ENCODE results near the gene SLC26A11.
"Not testable (repeated sequence)": the region's sequence is repeated elsewhere in the genome, so short reads cannot be mapped to it uniquely, and the experiment has no call there.

The SLC26A11 gene

GRCh38 chr17:80287806-80288567 lies 67.8 kb downstream of the SLC26A11 start:
- no peak for DNase-seq

GRCh38 chr17:80289616-80290015 lies 69.4 kb downstream of the SLC26A11 start:
- DNase-seq, result no peak

DNA sequence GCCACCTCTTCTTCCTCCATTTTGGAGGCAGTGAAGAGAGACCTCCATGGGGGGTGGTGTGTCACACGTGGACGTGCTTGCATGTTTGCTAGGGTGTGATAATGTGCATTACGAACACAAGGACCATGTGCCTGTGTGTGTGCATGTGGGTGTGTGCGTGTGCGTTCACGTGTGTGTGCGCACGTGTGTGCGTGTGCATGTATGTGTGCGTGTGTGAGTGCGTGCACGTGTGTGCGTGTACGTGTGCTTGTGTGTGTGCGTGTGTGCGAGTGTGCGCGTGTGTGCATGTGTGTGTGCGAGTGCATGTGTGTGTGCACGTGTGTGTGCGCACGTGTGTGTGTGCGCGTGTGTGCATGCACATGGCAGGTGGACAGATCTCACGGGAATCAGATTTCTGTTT lies 69.9 kb downstream of the SLC26A11 start:
- DNase-seq, result no peak

DNA sequence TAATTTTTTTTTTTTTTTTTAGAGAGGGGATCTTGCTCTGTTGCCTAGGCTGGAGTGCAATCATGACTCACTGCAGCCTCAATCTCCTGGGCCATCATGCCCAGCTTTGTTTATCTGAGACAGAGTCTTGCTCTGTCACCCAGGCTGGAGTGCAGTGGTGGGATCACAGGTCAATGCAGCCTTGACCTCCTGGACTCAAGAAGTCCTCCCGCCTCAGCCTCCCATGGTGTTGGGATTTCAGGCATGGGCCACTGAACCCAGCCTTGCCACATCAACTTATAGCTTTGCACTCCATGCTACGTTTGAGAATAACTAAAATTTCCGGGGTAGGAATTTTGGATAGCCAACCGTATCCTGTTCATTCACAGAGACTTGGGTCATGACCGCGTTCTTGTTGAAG lies 71.0 kb downstream of the SLC26A11 start:
- DNase-seq, result no peak

DNA sequence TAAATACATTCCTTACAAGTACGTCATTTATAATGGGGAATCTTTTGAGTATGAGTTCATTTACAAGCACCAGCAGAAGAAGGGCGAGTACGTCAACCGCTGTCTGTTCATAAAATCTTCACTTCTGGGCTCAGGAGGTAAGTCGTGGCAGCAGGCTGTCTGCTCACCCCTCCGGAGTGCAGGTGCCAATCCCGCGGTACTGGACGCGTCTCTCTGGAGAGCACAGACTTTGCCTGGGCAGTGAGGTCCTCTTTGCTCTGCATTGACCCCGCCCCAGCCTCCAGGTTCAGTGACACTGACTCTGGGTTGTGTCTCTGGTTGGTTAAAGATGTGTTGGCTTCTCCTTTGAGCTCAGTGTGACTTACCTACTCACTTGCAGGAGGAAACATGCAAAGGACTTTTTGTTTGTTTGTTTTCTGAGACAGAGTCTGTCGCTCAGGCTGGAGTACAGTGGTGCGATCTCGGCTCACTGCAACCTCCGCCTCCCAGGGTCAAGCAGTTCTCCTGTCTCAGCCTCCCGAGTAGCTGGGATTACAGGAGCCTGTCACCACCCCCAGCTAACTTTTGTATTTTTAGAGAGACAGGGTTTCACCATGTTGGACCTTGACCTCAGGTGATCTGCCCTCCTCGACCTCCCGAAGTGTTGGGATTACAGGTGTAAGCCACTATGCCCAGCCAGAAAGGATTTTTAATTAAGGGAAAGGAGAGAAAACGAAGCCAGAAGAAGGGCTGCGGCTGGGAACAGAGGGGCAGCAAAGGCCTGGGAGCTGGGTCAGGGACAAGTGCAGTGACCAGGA lies 71.7 kb downstream of the SLC26A11 start:
- DNase-seq, result no peak

GRCh38 chr17:80292521-80292971 lies 72.3 kb downstream of the SLC26A11 start:
- no peak for DNase-seq

GRCh38 chr17:80294210-80294609 lies 74.0 kb downstream of the SLC26A11 start:
- DNase-seq, result no peak

GRCh38 chr17:80294653-80295052 lies 74.4 kb downstream of the SLC26A11 start:
- no peak for DNase-seq

DNA sequence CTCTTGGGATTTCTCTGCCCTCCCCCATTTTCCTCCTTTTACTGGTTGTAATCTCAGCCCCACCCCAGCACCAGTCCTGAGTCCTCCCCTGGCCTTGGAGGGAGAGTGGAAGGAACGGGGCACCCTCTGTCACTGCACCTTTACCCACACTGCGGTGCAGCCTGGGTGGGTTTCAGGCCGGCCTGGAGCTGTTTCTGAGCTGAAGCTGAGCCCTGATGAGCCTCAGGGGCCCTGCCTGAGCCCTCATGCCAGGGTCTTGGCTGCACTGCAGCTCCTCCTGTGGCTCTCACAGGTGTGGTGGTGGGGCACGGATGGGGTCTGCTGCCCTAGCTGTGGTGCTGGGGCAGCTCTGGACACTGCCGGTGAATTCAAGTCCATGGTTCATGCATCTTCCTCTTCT lies 74.9 kb downstream of the SLC26A11 start:
- no peak for DNase-seq

GRCh38 chr17:80295559-80295958 lies 75.3 kb downstream of the SLC26A11 start:
- DNase-seq, result no peak

DNA sequence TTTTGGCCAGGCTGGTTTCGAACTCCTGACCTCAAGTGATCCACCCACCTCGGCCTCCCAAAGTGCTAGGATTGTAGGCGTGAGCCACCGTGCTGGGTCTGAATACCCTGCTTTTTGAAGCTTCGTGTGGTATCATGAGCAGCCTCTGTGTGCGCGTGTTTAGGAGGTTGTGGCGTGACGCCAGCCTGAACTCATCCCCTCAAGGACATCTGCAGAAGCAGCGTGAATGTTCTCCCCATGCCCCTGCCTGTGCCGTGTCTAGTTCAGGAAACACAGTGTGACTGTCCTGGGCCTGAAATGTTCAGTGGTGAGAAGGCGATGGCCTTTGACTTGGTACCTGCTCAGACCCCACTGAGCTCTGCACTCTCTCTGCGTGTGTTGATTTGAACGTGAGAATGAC lies 76.0 kb downstream of the SLC26A11 start:
- no peak for DNase-seq

GRCh38 chr17:80297996-80298560 lies 77.9 kb downstream of the SLC26A11 start:
- DNase-seq, result no peak

GRCh38 chr17:80299350-80300100 lies 79.3 kb downstream of the SLC26A11 start:
- DNase-seq, result not testable (repeated sequence)

DNA sequence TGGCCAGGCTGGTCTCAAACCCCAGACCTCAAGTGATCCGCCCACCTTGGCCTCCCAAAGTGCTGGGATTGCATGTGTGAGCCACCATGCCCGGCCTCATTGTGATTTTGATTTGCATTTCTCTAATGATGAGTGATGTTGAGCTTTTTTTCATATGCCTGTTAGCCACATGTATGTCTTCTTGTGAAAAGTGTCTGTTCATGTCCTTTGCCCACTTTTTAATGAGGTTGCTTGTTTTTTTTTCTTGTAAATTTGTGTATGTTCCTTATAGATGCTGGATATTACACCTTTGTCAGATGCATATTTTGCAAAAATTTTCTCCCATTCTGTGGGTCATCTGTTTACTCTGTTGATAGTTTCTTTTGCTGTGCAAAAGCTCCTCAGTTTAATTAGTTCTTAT lies 80.5 kb downstream of the SLC26A11 start:
- DNase-seq, result not testable (repeated sequence)

All from OCI-M1 (cell line).